Endothelial cell of umbilical vein (primary cell): Measurements from ENCODE around the gene FLT4. TPM values are rescaled to one million over a fixed set of nuclear protein-coding genes. Genes with fewer than 3 reads are reported as not detected.

Experiments used
- BruUV-seq: library from RNA; stranded (reverse); fragments of 400-500 nt; replicated peaks from 2 replicates; lab custom pipeline; 2021; lab: Mats Ljungman, UMichigan
- CTCF ChIA-PET: fragments of 300-600, 350-600 bp; sonication (Branson Sonifier 250); formaldehyde crosslinking; loops from one replicate; lab custom pipeline; 2021; ENCODE audit warnings: antibody characterized with exemption, inconsistent platforms; lab: Charles Lee
- POLR2A ChIA-PET: fragments of 300-600, 350-600 bp; sonication (Branson Sonifier 250); formaldehyde crosslinking; loops from one replicate; lab custom pipeline; 2021; ENCODE audit warnings: antibody characterized with exemption, inconsistent platforms; lab: Charles Lee
- DNase-seq: peaks from one replicate; pipeline ENCODE4 v3.0.0-alpha.2; 2011; ENCODE audit warnings: low read depth, low spot score
- FAIRE-seq: peaks from 2 replicates; lab custom pipeline; 2011; peaks lifted over from hg19 to GRCh38; lab: Jason Lieb, UNC
- H2AFZ ChIP-seq: 2 replicates; pipeline ENCODE4 v1.6.0; 2012; ENCODE audit warnings: low read depth, low read length, control low read depth, inconsistent platforms
- H3K27ac ChIP-seq: 2 replicates; pipeline ENCODE4 v1.5.1; 2011; ENCODE audit warnings: low read depth, mild to moderate bottlenecking, control low read depth, low read length, moderate library complexity; ENCODE audit not compliant: insufficient read depth
- H3K27me3 ChIP-seq, 2 experiments: 2 replicates each; pipeline versions ENCODE4 v1.6.0 to v1.6.1; 2011; ENCODE audit warnings: low read length in 2 of 2, mixed read lengths in 1 of 2; ENCODE audit not compliant: control insufficient read depth in 2 of 2, insufficient read depth in 2 of 2
- H3K36me3 ChIP-seq, 2 experiments: 2 replicates in 1 of 2; 3 replicates in 1 of 2; pipeline ENCODE4 v1.5.1; 2011; ENCODE audit warnings: low read length in 2 of 2, mild to moderate bottlenecking in 1 of 2, moderate library complexity in 1 of 2; ENCODE audit not compliant: control insufficient read depth in 2 of 2, insufficient read depth in 2 of 2; ENCODE audit errors: extremely low read depth in 1 of 2
- H3K4me1 ChIP-seq: 3 replicates; pipeline ENCODE4 v1.5.1; 2011; ENCODE audit warnings: mild to moderate bottlenecking, low read length; ENCODE audit not compliant: control insufficient read depth, insufficient read depth; ENCODE audit errors: extremely low read depth
- H3K4me2 ChIP-seq: 2 replicates; pipeline ENCODE4 v1.6.1; 2011; ENCODE audit warnings: low read length, control low read depth, mixed read lengths; ENCODE audit not compliant: insufficient read depth
- H3K4me3 ChIP-seq, 3 experiments: fragments of 200-600 bp in 1 of 3; sonication (generic), shearing (Covaris generic) in 1 of 3; replicated peaks in 1 of 3; 2 replicates each; pipeline ENCODE4 v1.5.1; 2011 to 2016; ENCODE audit warnings: control low read depth in 3 of 3, low read length in 3 of 3, mild to moderate bottlenecking in 2 of 3, inconsistent platforms in 1 of 3, low read depth in 1 of 3, moderate library complexity in 1 of 3; ENCODE audit not compliant: insufficient read depth in 1 of 3
- H3K79me2 ChIP-seq: 2 replicates; pipeline ENCODE4 v1.6.0; 2012; ENCODE audit warnings: low read length, inconsistent platforms; ENCODE audit not compliant: control insufficient read depth, insufficient read depth
- H3K9ac ChIP-seq: replicated peaks from 2 replicates; pipeline ENCODE3; 2011; ENCODE audit warnings: low read length, control low read depth; ENCODE audit not compliant: insufficient read depth; ENCODE audit errors: extremely low read depth
- H3K9me1 ChIP-seq: replicated peaks from 3 replicates; pipeline ENCODE4 v1.6.0; 2011; ENCODE audit warnings: mild to moderate bottlenecking, low read length; ENCODE audit not compliant: control insufficient read depth, insufficient read depth; ENCODE audit errors: extremely low read depth
- H3K9me3 ChIP-seq: replicated peaks from 2 replicates; pipeline ENCODE4 v1.5.1; 2012; ENCODE audit warnings: low read length, inconsistent platforms; ENCODE audit not compliant: control insufficient read depth, insufficient read depth
- H4K20me1 ChIP-seq: replicated peaks from 2 replicates; pipeline ENCODE3; 2011; ENCODE audit warnings: mild to moderate bottlenecking, low read length; ENCODE audit not compliant: control insufficient read depth, insufficient read depth; ENCODE audit errors: extremely low read depth
- CTCF ChIP-seq, 2 donors: IDR thresholded peaks; 1 replicate in 1 of 2; 2 replicates in 1 of 2; pipeline ENCODE4 v1.5.1; 2011; ENCODE audit warnings: low read length in 2 of 2, mild to moderate bottlenecking in 2 of 2, moderate library complexity in 2 of 2, control low read depth in 1 of 2, inconsistent platforms in 1 of 2, low read depth in 1 of 2; ENCODE audit not compliant: insufficient read depth in 1 of 2; ENCODE audit errors: extremely low read depth in 1 of 2
- EZH2 ChIP-seq: IDR thresholded peaks from 2 replicates; pipeline ENCODE4 v1.6.1; 2012; ENCODE audit warnings: borderline replicate concordance, low read depth, mild to moderate bottlenecking, moderate library complexity, low read length, inconsistent platforms; ENCODE audit not compliant: severe bottlenecking
- FOS ChIP-seq: IDR thresholded peaks from 2 replicates; pipeline ENCODE4 v1.6.1; 2011; ENCODE audit warnings: mild to moderate bottlenecking, low read length, moderate library complexity, borderline replicate concordance; ENCODE audit not compliant: insufficient read depth
- GATA2 ChIP-seq: IDR thresholded peaks from 2 replicates; pipeline ENCODE4 v1.7.0; 2011; ENCODE audit warnings: low read depth, mild to moderate bottlenecking, moderate library complexity, mixed read lengths, low read length; ENCODE audit not compliant: insufficient read length, insufficient read depth
- JUN ChIP-seq: IDR thresholded peaks from 2 replicates; pipeline ENCODE4 v1.6.1; 2011; ENCODE audit warnings: borderline replicate concordance, low read depth; ENCODE audit not compliant: insufficient read length, insufficient read depth
- MYC ChIP-seq: IDR thresholded peaks from one replicate; pipeline ENCODE4 v1.6.1; 2011; ENCODE audit warnings: mild to moderate bottlenecking, low read depth, low read length
- POLR2AphosphoS5 ChIP-seq: IDR thresholded peaks from 2 replicates; pipeline ENCODE4 v1.6.1; 2012; ENCODE audit warnings: low read depth, mild to moderate bottlenecking, control low read depth, low read length, moderate library complexity; ENCODE audit not compliant: insufficient read depth
- dilution Hi-C: fragments of 300-500 bp; cut with MboI; formaldehyde crosslinking; loops from one replicate; pipeline ENCODE4 v1.15.0; 2019; ENCODE audit warnings: low sequenced_read_pairs; ENCODE audit not compliant: extremely low pct_ligation_motif_present
- intact Hi-C: fragments of 100-400 bp; cut with micrococcal nuclease; formaldehyde crosslinking; loops from one replicate; pipeline ENCODE4 v1.10.0; 2022
- polyA plus RNA-seq, 4 experiments: library from polyadenylated mRNA; depleted of rRNA in 3 of 4; stranded (reverse) in 3 of 4; unstranded in 1 of 4; fragments of >200 nt; gene quantifications; 2 replicates each; pipeline versions ENCODE4 v1.2.1 to v1.2.3, GENCODE V29; 2011 to 2012; ENCODE audit warnings: missing spikeins in 1 of 4
- total RNA-seq: library from RNA; stranded (reverse); gene quantifications from 2 replicates; pipeline ENCODE4 v1.2.3, GENCODE V29; 2021

Gene FLT4
- total and polyA plus RNA-seq, 2 donors (not counting 3 experiments of a cell fraction or from before 2014, with no cell fraction given), result 44.4 to 71.5 TPM

- dilution Hi-C loops (no loop called here), intact Hi-C loops (no loop called here)
- Histone ChIP-seq H3K9me1 (no peaks in the 10 kb centered on the region), H3K27me3 (no peaks in the 10 kb centered on the region), H3K79me2 (no peaks in the 10 kb centered on the region), H3K9me3 (no peaks in the 10 kb centered on the region), H3K4me1 (peaks cover 3% of the 10 kb centered on the region), H3K27ac (no peak overlapping the region), H3K9ac (no peak overlapping the region), H4K20me1 (no peaks in the 10 kb centered on the region), H3K4me3 (no peak overlapping the region), H2AFZ (no peak overlapping the region), H3K4me2 (no peak overlapping the region), H3K36me3 (no peaks in the 10 kb centered on the region)
- POLR2A ChIA-PET, result interaction anchor here (0.6 kb wide), 1 partner anchor 915 kb away, joined by 3 read pairs; no protein-coding TSS in a partner anchor
- TF ChIP-seq JUN (no peak), GATA2 (no peak), MYC (no peak), FOS (no peak), POLR2AphosphoS5 (no peak), CTCF (IDR thresholded peaks at IDR 0.05; ENCODE audit: extremely low read depth in 1 of 2, insufficient read depth in 1 of 2, low read depth in 1 of 2, low read length in 2 of 2) (no peak), EZH2 (no peak)
- no peak for DNase-seq
- FAIRE-seq, result no peak
- no TSS peak for BruUV-seq
- CTCF ChIA-PET, result no interaction called here
Observed at GRCh38 chr5:180602481-180603075, 46.8 kb downstream of the FLT4 start.
